Measurements from ENCODE around the gene GPR61.

GPR61 gene

DNA sequence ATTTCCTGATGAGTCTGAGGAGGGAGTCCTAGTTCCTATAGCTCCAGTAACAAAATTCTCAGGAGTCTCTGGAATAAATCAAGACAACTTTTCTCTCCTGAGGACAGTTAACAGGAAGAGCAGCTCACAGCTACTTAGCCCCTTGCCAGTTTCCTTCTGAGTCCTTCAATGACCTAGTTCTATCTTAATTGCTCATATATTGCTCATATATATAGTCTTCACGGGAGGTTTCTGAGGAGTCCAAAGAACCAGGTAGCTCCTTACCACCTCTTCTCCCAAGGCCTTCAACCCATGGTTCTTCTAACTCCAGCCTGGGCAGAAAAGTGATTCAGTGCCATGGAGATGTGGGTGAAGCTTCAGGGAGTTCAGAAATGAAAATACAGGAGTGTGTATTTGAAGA, 34.7 kb upstream of the GPR61 start:
- no peak for DNase-seq
- in situ Hi-C loops (cut with HindIII; ENCODE audit: low pct_ligation_motif_present, low pct_unique_long_range_greater_than_20kb, low sequenced_read_pairs): no loop called here

- in situ Hi-C loops (cut with HindIII; ENCODE audit: low pct_ligation_motif_present, low pct_unique_long_range_greater_than_20kb, low sequenced_read_pairs): no loop called here
- DNase-seq: no peak
These were observed 31.4 kb upstream of the GPR61 start for GRCh38 chr1:109508001-109508872.

DNA sequence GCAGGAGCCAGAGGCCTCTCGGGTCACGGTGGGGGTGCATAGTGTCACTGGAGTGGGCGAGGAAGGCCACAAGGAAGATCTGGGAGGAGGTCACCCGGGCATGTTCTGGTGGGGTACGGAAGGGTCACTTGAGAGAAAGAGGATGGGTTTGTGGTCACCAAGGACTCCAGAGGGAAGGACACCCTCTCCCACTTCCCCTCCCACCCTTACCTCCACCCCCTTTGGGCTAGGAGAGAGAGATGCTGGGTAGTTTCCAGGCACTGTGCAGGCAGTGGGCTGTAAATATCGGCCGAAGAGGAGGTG, 30.8 kb upstream of the GPR61 start:
- in situ Hi-C loops (cut with HindIII; ENCODE audit: low pct_ligation_motif_present, low pct_unique_long_range_greater_than_20kb, low sequenced_read_pairs): no loop called here
- no peak for DNase-seq

GRCh38 chr1:109509176-109510134, 30.2 kb upstream of the GPR61 start, which contains the start of gene AMIGO1:
Gene AMIGO1, minus strand, starts transcription at chr1:109509727. Its CDS starts 815 bp downstream, at chr1:109508912.
- in situ Hi-C loops (cut with HindIII; ENCODE audit: low pct_ligation_motif_present, low pct_unique_long_range_greater_than_20kb, low sequenced_read_pairs): no loop called here
- DNase-seq: peak; percentile 33

DNA sequence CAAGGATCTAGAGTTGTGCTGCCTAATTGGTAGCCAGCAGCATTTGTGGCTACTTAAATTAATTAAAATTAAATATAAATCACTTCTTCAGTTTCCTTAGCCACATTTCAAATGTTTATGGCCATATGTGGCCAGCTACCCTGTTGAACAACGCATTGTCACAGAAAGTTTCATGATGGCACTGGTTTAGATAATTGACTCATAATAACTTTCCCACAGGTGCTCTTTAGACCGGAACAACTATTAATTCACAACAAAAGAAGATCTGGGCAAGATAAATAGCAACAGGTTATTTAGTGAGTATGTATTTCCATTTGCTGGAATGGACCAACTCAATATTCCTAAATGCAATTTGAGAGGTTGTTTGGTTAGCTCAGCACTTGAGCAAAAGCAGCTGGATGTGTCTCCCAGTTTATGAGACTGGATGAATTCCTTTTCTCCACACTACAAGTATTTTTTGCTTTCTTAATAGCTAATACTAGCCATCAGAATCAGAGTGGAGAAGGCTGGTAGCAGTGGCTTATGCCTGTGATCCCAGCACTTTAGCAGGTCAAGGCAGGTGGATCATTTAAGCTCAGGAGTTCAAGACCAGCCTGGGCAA, 26.5 kb upstream of the GPR61 start:
- in situ Hi-C loops (cut with HindIII; ENCODE audit: low pct_ligation_motif_present, low pct_unique_long_range_greater_than_20kb, low sequenced_read_pairs): no loop called here
- DNase-seq: no peak

- DNase-seq: no peak
- in situ Hi-C loops (cut with HindIII; ENCODE audit: low pct_ligation_motif_present, low pct_unique_long_range_greater_than_20kb, low sequenced_read_pairs): no loop called here
These were observed 24.8 kb upstream of the GPR61 start for GRCh38 chr1:109514846-109515245.

DNA sequence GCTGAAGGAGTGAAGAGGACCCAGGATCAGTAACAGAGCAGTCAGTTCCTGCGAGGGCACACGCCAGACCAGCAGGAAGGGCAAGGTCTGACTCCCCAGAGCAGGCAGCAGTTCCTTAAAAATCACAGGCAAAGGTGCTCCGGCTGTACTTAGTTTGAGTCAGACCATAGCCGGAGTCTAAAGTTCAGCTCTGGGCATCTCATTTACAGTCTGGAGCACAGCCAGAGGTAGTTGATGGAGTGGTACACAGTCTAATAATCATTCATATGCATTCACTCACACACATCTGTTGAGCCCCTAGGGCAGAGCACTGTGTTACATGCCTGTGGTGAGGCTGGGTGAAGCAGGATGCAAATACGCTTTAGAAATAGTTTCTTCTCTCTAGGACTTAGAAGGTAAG, 22.8 kb upstream of the GPR61 start:
- in situ Hi-C loops (cut with HindIII; ENCODE audit: low pct_ligation_motif_present, low pct_unique_long_range_greater_than_20kb, low sequenced_read_pairs): no loop called here
- DNase-seq: no peak

- in situ Hi-C loops (cut with HindIII; ENCODE audit: low pct_ligation_motif_present, low pct_unique_long_range_greater_than_20kb, low sequenced_read_pairs): no loop called here
- DNase-seq: no peak
These were observed 22.3 kb upstream of the GPR61 start for GRCh38 chr1:109517337-109517736.

- no peak for DNase-seq
These were observed 18.4 kb upstream of the GPR61 start for GRCh38 chr1:109521002-109521951.

GRCh38 chr1:109522026-109522425, 17.6 kb upstream of the GPR61 start:
- no peak for DNase-seq
- in situ Hi-C loops (cut with HindIII; ENCODE audit: low pct_ligation_motif_present, low pct_unique_long_range_greater_than_20kb, low sequenced_read_pairs): no loop called here

More at GRCh38 chr1:109521002-109521951, 18.4 kb upstream of the GPR61 start:
- in situ Hi-C loops (cut with HindIII; ENCODE audit: low pct_ligation_motif_present, low pct_unique_long_range_greater_than_20kb, low sequenced_read_pairs): no loop called here

GRCh38 chr1:109523706-109524105, 16.0 kb upstream of the GPR61 start:
- DNase-seq: no peak
- in situ Hi-C loops (cut with HindIII; ENCODE audit: low pct_ligation_motif_present, low pct_unique_long_range_greater_than_20kb, low sequenced_read_pairs): no loop called here

GRCh38 chr1:109527098-109527811, 12.4 kb upstream of the GPR61 start:
- in situ Hi-C loops (cut with HindIII; ENCODE audit: low pct_ligation_motif_present, low pct_unique_long_range_greater_than_20kb, low sequenced_read_pairs): no loop called here
- DNase-seq: no peak

GRCh38 chr1:109527846-109528695, 11.6 kb upstream of the GPR61 start:
- in situ Hi-C loops (cut with HindIII; ENCODE audit: low pct_ligation_motif_present, low pct_unique_long_range_greater_than_20kb, low sequenced_read_pairs): no loop called here
- no peak for DNase-seq

- no peak for DNase-seq
- in situ Hi-C loops (cut with HindIII; ENCODE audit: low pct_ligation_motif_present, low pct_unique_long_range_greater_than_20kb, low sequenced_read_pairs): no loop called here
These were observed 11.0 kb upstream of the GPR61 start for GRCh38 chr1:109528712-109529111.

- in situ Hi-C loops (cut with HindIII; ENCODE audit: low pct_ligation_motif_present, low pct_unique_long_range_greater_than_20kb, low sequenced_read_pairs): no loop called here
- DNase-seq: no peak
These were observed 9.7 kb upstream of the GPR61 start for GRCh38 chr1:109529881-109530456.

- no peak for DNase-seq
- in situ Hi-C loops (cut with HindIII; ENCODE audit: low pct_ligation_motif_present, low pct_unique_long_range_greater_than_20kb, low sequenced_read_pairs): no loop called here
These were observed 9.1 kb upstream of the GPR61 start for GRCh38 chr1:109530457-109531087.
